BJ (cell line): ENCODE results near the gene FOXM1. TPM values are rescaled to one million over a fixed set of nuclear protein-coding genes. Genes with fewer than 3 reads are reported as not detected.

Source experiments
- CTCF ChIA-PET: fragments of 350-600 bp; formaldehyde crosslinking; extraction: SDS; loops from one replicate; lab custom pipeline; 2021; ENCODE audit warnings: antibody characterized with exemption, inconsistent platforms; lab: Yijun Ruan, JAX
- POLR2A ChIA-PET: fragments of 300-600 bp; sonication (Branson Sonifier 250); formaldehyde crosslinking; extraction: SDS; loops from one replicate; lab custom pipeline; 2021; ENCODE audit warnings: antibody characterized with exemption; lab: Charles Lee
- DNase-seq: peaks from one replicate; pipeline ENCODE4 v3.0.0-alpha.2; 2011; ENCODE audit warnings: low read depth
- H3K27me3 ChIP-seq: 2 replicates; pipeline ENCODE4 v1.6.0; 2011; ENCODE audit warnings: low read length; ENCODE audit not compliant: control insufficient read depth, insufficient read depth
- H3K36me3 ChIP-seq: 2 replicates; pipeline ENCODE4 v1.5.1; 2011; ENCODE audit warnings: low read length; ENCODE audit not compliant: control insufficient read depth, insufficient read depth
- H3K4me3 ChIP-seq: 2 replicates; pipeline ENCODE4 v1.5.1; 2011; ENCODE audit warnings: low read depth, mild to moderate bottlenecking, control low read depth, low read length
- CTCF ChIP-seq: IDR thresholded peaks from 2 replicates; pipeline ENCODE4 v1.5.1; 2011; ENCODE audit warnings: low read depth, mild to moderate bottlenecking, control low read depth, inconsistent platforms, low read length, moderate library complexity; ENCODE audit not compliant: insufficient read depth
- polyA plus RNA-seq: library from polyadenylated mRNA; depleted of rRNA; stranded (reverse); fragments of >200 nt; gene quantifications from 2 replicates; pipeline ENCODE4 v1.2.3, GENCODE V29; 2011

Gene FOXM1
- polyA plus RNA-seq, 1 experiment, result 26.6 TPM

GRCh38 chr12:2855546-2855945, 21.4 kb downstream of the FOXM1 start:
- no peak for DNase-seq
- ChIA-PET CTCF (interaction anchor here (1.5 to 4.7 kb wide), 5 partner anchors 10 to 186 kb away, joined by 6 to 27 read pairs (median 18); no protein-coding TSS in a partner anchor), POLR2A (no interaction called here)
- Histone ChIP-seq H3K4me3 (no peak overlapping the region), H3K36me3 (peaks cover 6% of the 10 kb centered on the region; the same call in 1 of the 2 replicates), H3K27me3 (no peaks in the 10 kb centered on the region)
- no peak for TF ChIP-seq CTCF

- no peak for TF ChIP-seq CTCF
- Histone ChIP-seq H3K36me3 (peaks cover 6% of the 10 kb centered on the region; the same call in 1 of the 2 replicates), H3K4me3 (no peak overlapping the region), H3K27me3 (no peaks in the 10 kb centered on the region)
- POLR2A ChIA-PET, result no interaction called here
- CTCF ChIA-PET, result interaction anchor here (0.6 to 4.7 kb wide), 14 partner anchors 7 to 197 kb away, joined by 3 to 27 read pairs (median 7); no protein-coding TSS in a partner anchor
- DNase-seq, result no peak
Measured at GRCh38 chr12:2854669-2855453, 22.1 kb downstream of the FOXM1 start.

DNA sequence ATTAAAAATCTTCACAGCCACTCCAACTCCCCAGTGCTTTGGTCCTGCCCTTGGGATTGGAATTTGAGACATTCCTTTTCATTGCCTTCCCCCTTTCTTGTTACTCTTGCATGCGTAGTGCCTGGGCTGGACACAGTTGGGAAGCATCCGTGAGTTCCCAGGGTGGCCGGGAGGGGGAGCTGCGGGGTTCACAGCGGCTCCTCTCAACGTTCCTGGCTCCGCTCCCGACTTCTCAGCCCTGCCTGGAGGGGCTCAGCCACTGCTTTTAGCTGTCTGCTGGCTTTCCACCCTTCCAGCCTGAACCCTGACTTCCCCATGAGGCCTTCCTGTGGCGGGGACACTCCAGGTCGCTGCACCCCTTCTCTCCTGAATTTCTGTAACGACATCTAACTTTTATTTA, 23.3 kb downstream of the FOXM1 start:
- H3K27me3 ChIP-seq, result no peaks in the 10 kb centered on the region
- ChIA-PET CTCF (interaction anchor here (0.5 to 4.7 kb wide), 24 partner anchors 8 to 188 kb away, joined by 3 to 27 read pairs (median 4); no protein-coding TSS in a partner anchor), POLR2A (interaction anchor here (0.6 kb wide), 1 partner anchor 37 kb away, joined by 3 read pairs; no protein-coding TSS in a partner anchor)
- TF ChIP-seq CTCF, result peak; percentile 95
- H3K36me3 ChIP-seq, result peaks cover 6% of the 10 kb centered on the region; the same call in 1 of the 2 replicates
- H3K4me3 ChIP-seq, result no peak overlapping the region
- no peak for DNase-seq

DNA sequence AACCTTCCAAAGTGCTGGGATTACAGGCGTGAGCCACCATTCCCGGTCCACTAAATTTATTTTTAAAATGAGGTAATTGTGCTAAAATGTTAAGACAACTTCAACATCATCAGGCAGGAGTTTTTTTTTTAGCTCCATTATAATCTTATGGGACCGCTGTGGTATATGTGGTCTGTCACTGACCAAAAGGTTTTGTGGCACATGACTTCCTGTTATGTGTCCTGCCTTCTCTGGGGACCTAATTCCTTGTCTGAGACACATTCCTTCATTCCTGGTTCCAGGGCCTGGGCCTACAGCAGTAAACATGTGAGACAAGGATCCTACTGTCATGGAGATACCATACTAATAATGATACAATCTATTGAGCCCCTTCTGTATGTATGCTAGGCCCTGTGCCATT, 25.0 kb downstream of the FOXM1 start:
- H3K4me3 ChIP-seq, result no peak overlapping the region
- ChIA-PET CTCF (interaction anchor here (0.7 to 2.2 kb wide), 4 partner anchors 38 to 1462 kb away, joined by 3 to 8 read pairs (median 4); no protein-coding TSS in a partner anchor), POLR2A (no interaction called here)
- no peak for TF ChIP-seq CTCF
- DNase-seq, result no peak
- H3K27me3 ChIP-seq, result no peaks in the 10 kb centered on the region
- H3K36me3 ChIP-seq, result no peaks in the 10 kb centered on the region; the same call in 1 of the 2 replicates

DNA sequence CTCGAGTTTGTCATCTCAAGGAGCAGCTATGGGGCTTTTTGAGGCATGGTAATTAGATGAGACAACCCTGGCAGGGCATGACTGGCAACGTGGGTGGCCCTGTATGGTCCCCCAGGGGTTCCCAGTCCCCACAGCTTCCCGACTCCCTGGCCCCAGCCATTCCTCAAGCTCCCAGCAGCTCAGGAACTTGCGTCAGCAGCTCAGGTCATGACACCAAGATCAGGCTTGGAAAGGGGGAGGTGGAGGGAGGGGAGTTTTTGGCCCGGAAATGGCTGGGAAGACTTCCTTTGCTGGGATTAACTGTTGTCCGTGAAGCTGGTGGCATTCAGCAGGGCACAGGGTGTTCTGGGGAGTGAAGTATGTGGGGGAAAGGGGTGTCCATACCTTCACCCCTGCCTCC, 31.7 kb downstream of the FOXM1 start:
- Histone ChIP-seq H3K27me3 (no peaks in the 10 kb centered on the region), H3K4me3 (no peak overlapping the region), H3K36me3 (no peaks in the 10 kb centered on the region; the same call in 1 of the 2 replicates)
- TF ChIP-seq CTCF, result no peak
- ChIA-PET CTCF (interaction anchor here (0.6 to 3.5 kb wide), 9 partner anchors 10 to 197 kb away, joined by 3 to 27 read pairs (median 4); partner anchors contain the start of gene TEX52), POLR2A (no interaction called here)
- DNase-seq, result no peak
